Prostate gland (tissue), 2 donors: ENCODE results near the gene PDGFC. TPM values are rescaled to one million over a fixed set of nuclear protein-coding genes. Genes with fewer than 3 reads are reported as not detected.

Experiments used
- DNase-seq: peaks from one replicate; pipeline ENCODE4 v3.0.0-alpha.2; 2019; ENCODE audit warnings: low spot score
- H3K27ac ChIP-seq, 2 donors: fragments of 200-600 bp; sonication (generic); 2 replicates each; pipeline ENCODE4 v1.5.1; 2017 to 2019
- H3K27me3 ChIP-seq: fragments of 200-600 bp; sonication (generic); replicated peaks from 2 replicates; pipeline ENCODE4 v1.5.1; 2019; ENCODE audit not compliant: insufficient read depth
- H3K36me3 ChIP-seq, 2 donors: fragments of 200-600 bp; sonication (generic); 1 replicate in 1 of 2; 2 replicates in 1 of 2; pipeline versions ENCODE4 v1.5.1 to v1.8.1; 2017 to 2019
- H3K4me1 ChIP-seq: fragments of 200-600 bp; sonication (generic); replicated peaks from 2 replicates; pipeline ENCODE4 v1.5.1; 2019
- H3K4me3 ChIP-seq, 2 donors: fragments of 200-600 bp; sonication (generic); 2 replicates each; pipeline ENCODE4 v1.5.1; 2017 to 2019
- H3K9me3 ChIP-seq: fragments of 200-600 bp; sonication (generic); 2 replicates; pipeline ENCODE4 v1.5.1; 2017
- POLR2A ChIP-seq: fragments of 450-650 bp; IDR thresholded peaks from one replicate; pipeline ENCODE4 v1.6.1; 2016; ENCODE audit warnings: antibody characterized with exemption, mild to moderate bottlenecking
- POLR2AphosphoS5 ChIP-seq: sonication (generic); formaldehyde crosslinking; IDR thresholded peaks from one replicate; pipeline ENCODE4 v1.6.1; 2017; ENCODE audit warnings: antibody characterized with exemption
- WGBS: methylation state at CpG from one replicate; pipeline ENCODE4 v1.1.5; 2018; 5-methylcytosine and 5-hydroxymethylcytosine counted together
- intact Hi-C: fragments of 100-400 bp; cut with DNase I; formaldehyde crosslinking; loops from one replicate; pipeline ENCODE4 v1.14.2; 2022
- total RNA-seq, 2 donors: library from RNA; depleted of rRNA; stranded (reverse); fragments of >200 nt; gene quantifications; one replicate each; pipeline ENCODE4 v1.1.0, GENCODE V29; 2016
- TF ChIP-seq, protein P1 (sequence below), 4 experiments: fragments of 200-600 bp in 2 of 4; fragments of 450-650 bp in 2 of 4; sonication (generic) in 2 of 4; IDR thresholded peaks; 1 replicate in 3 of 4; 2 replicates in 1 of 4; pipeline ENCODE4 v1.5.1; 2016 to 2019; ENCODE audit warnings: antibody characterized with exemption in 4 of 4, mild to moderate bottlenecking in 2 of 4, moderate library complexity in 2 of 4

The PDGFC gene
- total RNA-seq, 2 donors from 2014 or later, result 18.6 to 36.8 TPM

- no peaks in the 10 kb centered on the region for H3K27me3 ChIP-seq
- no peak overlapping the region for H3K4me3 ChIP-seq
- intact Hi-C loops, result no loop called here
- H3K36me3 ChIP-seq, result no peaks in the 10 kb centered on the region
- no peak for DNase-seq
- no peaks in the 10 kb centered on the region for H3K4me1 ChIP-seq
- 67% methylated on average over 2 of the region's 2 CpGs for WGBS
- no peaks in the 10 kb centered on the region for H3K9me3 ChIP-seq
- TF ChIP-seq POLR2A, result no peak
- TF ChIP-seq POLR2AphosphoS5, result no peak
- TF ChIP-seq, protein P1, sequence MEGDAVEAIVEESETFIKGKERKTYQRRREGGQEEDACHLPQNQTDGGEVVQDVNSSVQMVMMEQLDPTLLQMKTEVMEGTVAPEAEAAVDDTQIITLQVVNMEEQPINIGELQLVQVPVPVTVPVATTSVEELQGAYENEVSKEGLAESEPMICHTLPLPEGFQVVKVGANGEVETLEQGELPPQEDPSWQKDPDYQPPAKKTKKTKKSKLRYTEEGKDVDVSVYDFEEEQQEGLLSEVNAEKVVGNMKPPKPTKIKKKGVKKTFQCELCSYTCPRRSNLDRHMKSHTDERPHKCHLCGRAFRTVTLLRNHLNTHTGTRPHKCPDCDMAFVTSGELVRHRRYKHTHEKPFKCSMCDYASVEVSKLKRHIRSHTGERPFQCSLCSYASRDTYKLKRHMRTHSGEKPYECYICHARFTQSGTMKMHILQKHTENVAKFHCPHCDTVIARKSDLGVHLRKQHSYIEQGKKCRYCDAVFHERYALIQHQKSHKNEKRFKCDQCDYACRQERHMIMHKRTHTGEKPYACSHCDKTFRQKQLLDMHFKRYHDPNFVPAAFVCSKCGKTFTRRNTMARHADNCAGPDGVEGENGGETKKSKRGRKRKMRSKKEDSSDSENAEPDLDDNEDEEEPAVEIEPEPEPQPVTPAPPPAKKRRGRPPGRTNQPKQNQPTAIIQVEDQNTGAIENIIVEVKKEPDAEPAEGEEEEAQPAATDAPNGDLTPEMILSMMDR (IDR thresholded peaks at IDR 0.05), result no peak
- H3K27ac ChIP-seq, result no peak overlapping the region
Measured at GRCh38 chr4:156892805-156893204, 78.8 kb downstream of the PDGFC start.

- H3K36me3 ChIP-seq, result no peaks in the 10 kb centered on the region
- intact Hi-C loops, result no loop called here
- H3K27ac ChIP-seq, result no peak overlapping the region
- no peaks in the 10 kb centered on the region for H3K9me3 ChIP-seq
- H3K4me1 ChIP-seq, result no peaks in the 10 kb centered on the region
- 76% methylated on average over 8 of the region's 8 CpGs for WGBS
- TF ChIP-seq, protein P1 (IDR thresholded peaks at IDR 0.05), result no peak
- TF ChIP-seq POLR2A (no peak), POLR2AphosphoS5 (no peak)
- no peak overlapping the region for H3K4me3 ChIP-seq
- no peak for DNase-seq
- H3K27me3 ChIP-seq, result no peaks in the 10 kb centered on the region
Measured at GRCh38 chr4:156889616-156890594, 81.7 kb downstream of the PDGFC start.

DNA sequence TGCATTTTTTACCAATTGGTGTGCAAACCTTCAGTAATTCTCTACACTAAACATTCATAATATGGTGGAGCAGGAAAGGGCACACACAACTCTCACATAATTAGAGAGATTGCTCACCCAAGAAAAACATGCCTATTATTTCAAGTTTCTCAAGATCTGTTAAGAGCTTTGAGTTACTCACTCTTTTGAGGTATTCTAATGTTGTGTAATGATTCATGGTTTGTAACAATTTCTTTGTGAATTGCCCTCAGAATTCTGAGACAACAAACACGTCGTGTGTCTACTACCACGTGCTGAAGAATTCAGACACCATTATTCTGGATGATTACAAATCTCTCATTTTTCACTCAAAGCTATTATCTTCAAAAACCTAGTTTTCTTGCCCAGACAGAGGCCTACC lies 82.8 kb downstream of the PDGFC start:
- Histone ChIP-seq H3K4me1 (no peaks in the 10 kb centered on the region), H3K27ac (no peak overlapping the region), H3K4me3 (no peak overlapping the region), H3K9me3 (no peaks in the 10 kb centered on the region), H3K27me3 (no peaks in the 10 kb centered on the region), H3K36me3 (no peaks in the 10 kb centered on the region)
- intact Hi-C loops, result no loop called here
- WGBS, result 85% methylated on average over 3 of the region's 3 CpGs
- TF ChIP-seq POLR2AphosphoS5, result no peak
- TF ChIP-seq, protein P1 (IDR thresholded peaks at IDR 0.05), result no peak
- no peak for TF ChIP-seq POLR2A
- no peak for DNase-seq

DNA sequence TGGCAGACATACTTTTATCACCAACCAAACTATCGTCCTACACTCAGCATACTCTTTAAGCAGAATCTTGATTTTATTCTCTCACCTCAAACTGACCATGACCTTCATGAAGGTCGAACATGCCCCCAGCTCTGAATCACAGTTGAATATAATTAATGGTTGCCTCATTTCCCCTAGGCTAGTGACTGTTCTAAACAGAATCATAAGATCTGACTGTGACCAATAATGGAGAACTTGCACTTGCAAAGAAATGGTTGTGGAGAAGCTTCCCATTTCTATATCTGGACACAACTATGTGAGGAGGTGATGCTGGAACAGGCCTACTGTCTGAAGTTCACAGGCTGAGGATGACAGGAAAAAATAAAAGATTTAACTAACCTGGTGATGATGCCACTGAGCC lies 85.1 kb downstream of the PDGFC start:
- no peak overlapping the region for H3K27ac ChIP-seq
- intact Hi-C loops, result no loop called here
- no peak overlapping the region for H3K4me3 ChIP-seq
- H3K27me3 ChIP-seq, result no peaks in the 10 kb centered on the region
- no peaks in the 10 kb centered on the region for H3K4me1 ChIP-seq
- TF ChIP-seq POLR2A (no peak), POLR2AphosphoS5 (no peak)
- TF ChIP-seq, protein P1 (IDR thresholded peaks at IDR 0.05), result no peak
- H3K9me3 ChIP-seq, result no peaks in the 10 kb centered on the region
- 91% methylated on average over 2 of the region's 2 CpGs for WGBS
- no peak for DNase-seq
- no peaks in the 10 kb centered on the region for H3K36me3 ChIP-seq

GRCh38 chr4:156885374-156885773 lies 86.2 kb downstream of the PDGFC start:
- Histone ChIP-seq H3K27me3 (no peaks in the 10 kb centered on the region), H3K36me3 (no peaks in the 10 kb centered on the region), H3K27ac (no peak overlapping the region), H3K4me3 (no peak overlapping the region), H3K9me3 (no peaks in the 10 kb centered on the region), H3K4me1 (no peaks in the 10 kb centered on the region)
- WGBS, result 100% methylated on average over 1 of the region's 1 CpG
- intact Hi-C loops, result no loop called here
- no peak for DNase-seq
- TF ChIP-seq POLR2AphosphoS5 (no peak), POLR2A (no peak)
- TF ChIP-seq, protein P1 (IDR thresholded peaks at IDR 0.05), result no peak
